Measurements from ENCODE around the gene RABAC1.

The RABAC1 gene

GRCh38 chr19:41906916-41907680 lies 52.0 kb downstream of the RABAC1 start:
- no peak for TF ChIP-seq CTCF (IDR thresholded peaks at IDR 0.05)
